WERI-Rb-1 (cell line): ENCODE data around the gene ABCA10.

Experiments used
- DNase-seq: peaks from one replicate; pipeline ENCODE4 v3.0.0-alpha.2; 2020
- H3K27ac ChIP-seq: fragments of 250-450 bp; sonication (Bioruptor Pico); 2 replicates; pipeline ENCODE4 v1.5.1; 2020; ENCODE audit warnings: mild to moderate bottlenecking, moderate library complexity
- H3K27me3 ChIP-seq: fragments of 250-450 bp; sonication (Bioruptor Pico); 2 replicates; pipeline ENCODE4 v1.5.1; 2021; ENCODE audit warnings: mild to moderate bottlenecking, low read depth, moderate library complexity; ENCODE audit not compliant: insufficient read depth, severe bottlenecking
- H3K36me3 ChIP-seq: fragments of 250-450 bp; sonication (Bioruptor Pico); 2 replicates; pipeline ENCODE4 v1.5.1; 2020; ENCODE audit warnings: mild to moderate bottlenecking, moderate library complexity
- H3K4me3 ChIP-seq: 2 replicates; pipeline ENCODE4 v1.5.1; 2011; ENCODE audit warnings: low read depth, mild to moderate bottlenecking, control low read depth, low read length
- H3K9me3 ChIP-seq: fragments of 250-450 bp; sonication (Bioruptor Pico); 2 replicates; pipeline ENCODE4 v1.5.1; 2021; ENCODE audit warnings: mild to moderate bottlenecking, moderate library complexity; ENCODE audit not compliant: severe bottlenecking
- CTCF ChIP-seq: IDR thresholded peaks from 2 replicates; pipeline ENCODE4 v1.5.1; 2011; ENCODE audit warnings: low read depth, mild to moderate bottlenecking, control low read depth, inconsistent platforms, low read length

ABCA10 gene

GRCh38 chr17:69187294-69187693 lies 41.3 kb downstream of the ABCA10 start:
- H3K9me3 ChIP-seq = no peaks in the 10 kb centered on the region
- no peak for TF ChIP-seq CTCF
- DNase-seq = no peak
- no peaks in the 10 kb centered on the region for H3K27me3 ChIP-seq
- no peak overlapping the region for H3K4me3 ChIP-seq
- no peaks in the 10 kb centered on the region for H3K36me3 ChIP-seq
- no peak overlapping the region for H3K27ac ChIP-seq

GRCh38 chr17:69179227-69179952 lies 49.2 kb downstream of the ABCA10 start:
- Histone ChIP-seq H3K27ac (no peak overlapping the region), H3K36me3 (no peaks in the 10 kb centered on the region), H3K27me3 (no peaks in the 10 kb centered on the region), H3K4me3 (no peak overlapping the region), H3K9me3 (no peaks in the 10 kb centered on the region)
- TF ChIP-seq CTCF = no peak
- no peak for DNase-seq

- H3K9me3 ChIP-seq = no peaks in the 10 kb centered on the region
- no peaks in the 10 kb centered on the region for H3K36me3 ChIP-seq
- DNase-seq = no peak
- TF ChIP-seq CTCF = no peak
- H3K27me3 ChIP-seq = no peaks in the 10 kb centered on the region
- H3K4me3 ChIP-seq = no peak overlapping the region
- no peak overlapping the region for H3K27ac ChIP-seq
These were observed 52.2 kb downstream of the ABCA10 start for GRCh38 chr17:69176457-69176795.

GRCh38 chr17:69175625-69176456 lies 52.8 kb downstream of the ABCA10 start:
- Histone ChIP-seq H3K27ac (no peak overlapping the region), H3K4me3 (no peak overlapping the region), H3K27me3 (no peaks in the 10 kb centered on the region), H3K36me3 (no peaks in the 10 kb centered on the region), H3K9me3 (no peaks in the 10 kb centered on the region)
- DNase-seq = no peak
- TF ChIP-seq CTCF = no peak

GRCh38 chr17:69175262-69175624 lies 53.4 kb downstream of the ABCA10 start:
- H3K36me3 ChIP-seq = no peaks in the 10 kb centered on the region
- H3K9me3 ChIP-seq = no peaks in the 10 kb centered on the region
- no peaks in the 10 kb centered on the region for H3K27me3 ChIP-seq
- no peak for TF ChIP-seq CTCF
- H3K27ac ChIP-seq = no peak overlapping the region
- no peak for DNase-seq
- H3K4me3 ChIP-seq = no peak overlapping the region
